SKM-1 treated with dmso at 0.1 percent for 144 hours (cell line): Measurements from ENCODE around the gene P4HTM.
A peak's percentile ranks its signal among the peaks of the same experiment; 100 is the strongest.

Experiments
- DNase-seq: peaks from one replicate; lab custom pipeline; 2025; ENCODE audit not compliant: unreplicated experiment; lab: John Stamatoyannopoulos, UW

The P4HTM gene

GRCh38 chr3:48989796-48990635 lies at the start of gene P4HTM:
P4HTM (plus strand) TSS chr3:48990241; CDS start chr3:48990257, 16 bp downstream.
- peak; percentile 62 for DNase-seq

GRCh38 chr3:48945432-48945831 lies 44.6 kb upstream of the P4HTM start:
- DNase-seq = no peak

DNA sequence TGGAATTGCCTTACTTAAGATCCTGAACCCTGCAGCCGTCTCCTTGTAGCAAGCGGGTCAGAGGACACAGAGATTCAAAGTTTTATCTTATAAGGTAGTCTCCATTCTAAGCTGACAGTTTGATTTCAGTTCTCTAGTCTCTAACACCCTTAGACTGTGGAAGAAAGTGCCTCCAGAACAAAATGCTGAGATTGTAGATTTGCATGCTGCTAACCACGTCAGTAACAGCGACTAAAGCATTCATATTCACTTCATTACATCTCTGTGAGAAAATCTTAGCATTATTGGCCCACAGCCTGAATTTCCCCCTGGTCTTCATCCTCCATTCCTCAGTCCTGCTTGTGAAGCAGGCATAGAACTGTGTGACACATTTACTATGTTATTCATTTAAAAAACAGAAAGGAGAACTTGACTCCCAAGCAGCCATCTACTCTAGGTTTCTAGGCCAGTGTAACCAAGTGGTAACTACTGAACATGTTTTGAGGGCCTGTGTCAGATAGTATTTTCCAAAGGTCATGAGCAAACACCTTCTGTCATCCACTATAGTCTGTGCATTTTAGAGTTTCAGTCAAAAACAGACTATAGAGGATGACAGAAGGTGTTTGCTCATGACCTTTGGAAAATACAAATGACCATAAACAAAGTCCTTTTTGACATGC lies 44.0 kb upstream of the P4HTM start:
- no peak for DNase-seq

DNA sequence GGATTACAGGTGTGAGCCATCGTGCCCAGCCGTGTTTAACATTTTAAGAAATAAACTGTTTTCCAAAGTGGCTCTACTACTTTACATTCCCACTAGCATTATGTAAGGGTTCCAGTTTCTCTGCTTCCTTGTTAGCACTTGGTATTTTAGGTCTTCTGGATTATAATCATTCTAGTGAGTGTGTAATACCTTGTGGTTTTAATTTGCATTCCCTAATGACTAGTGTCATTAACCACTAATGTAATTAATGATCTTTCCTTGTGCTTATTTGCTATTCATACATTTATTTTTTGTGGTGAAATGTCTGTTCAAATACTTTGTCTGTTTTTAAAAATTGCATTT lies 40.7 kb upstream of the P4HTM start:
- DNase-seq = no peak

GRCh38 chr3:48950051-48950450 lies 40.0 kb upstream of the P4HTM start:
- DNase-seq = no peak

DNA sequence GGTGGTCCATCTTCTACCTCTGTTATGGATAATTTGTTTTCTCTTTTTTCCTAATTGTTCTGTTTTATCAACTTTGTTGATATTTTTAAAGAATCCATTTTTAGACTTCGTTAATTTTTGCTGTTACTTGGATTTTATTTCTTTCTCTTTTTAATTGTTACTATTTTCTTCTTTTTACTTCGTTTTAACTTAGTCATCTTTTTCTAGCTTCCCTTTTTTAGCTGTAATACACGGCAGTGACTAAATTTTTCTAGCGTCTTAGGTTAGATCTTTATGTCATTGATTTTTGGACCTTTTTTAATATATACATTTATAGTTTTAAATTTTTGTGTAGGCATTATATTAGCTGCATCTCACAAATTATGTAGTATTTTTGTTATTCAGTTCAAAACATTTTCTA lies 38.3 kb upstream of the P4HTM start:
- DNase-seq = no peak

DNA sequence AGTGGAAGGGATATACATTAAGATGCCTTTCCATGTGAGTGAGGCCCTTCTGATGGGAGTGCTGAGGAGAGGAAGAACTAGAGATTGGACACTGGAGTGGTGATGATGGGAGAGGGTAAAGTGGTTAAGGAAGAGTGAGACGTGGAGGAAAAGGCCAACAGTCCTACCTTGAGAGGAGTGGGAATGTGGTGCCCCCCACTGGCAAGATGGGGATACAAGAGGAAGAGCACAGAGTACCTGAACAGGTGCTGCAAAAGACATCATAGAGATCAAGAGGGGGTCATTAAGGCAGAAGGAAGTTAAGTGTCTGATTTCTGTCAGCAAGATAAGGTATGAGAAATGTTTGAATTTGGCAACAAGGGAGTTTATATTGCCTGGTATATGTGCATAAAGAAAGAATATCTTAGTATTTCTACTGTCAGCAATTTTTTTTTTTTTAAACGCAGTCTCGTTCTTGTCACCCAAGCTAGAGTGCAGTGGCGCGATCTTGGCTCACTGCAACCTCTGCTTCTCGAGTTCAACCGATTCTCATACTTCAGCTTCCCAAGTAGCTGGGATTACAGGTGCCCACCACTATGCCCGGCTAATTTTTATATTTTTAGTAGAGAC lies 37.4 kb upstream of the P4HTM start:
- no peak for DNase-seq

DNA sequence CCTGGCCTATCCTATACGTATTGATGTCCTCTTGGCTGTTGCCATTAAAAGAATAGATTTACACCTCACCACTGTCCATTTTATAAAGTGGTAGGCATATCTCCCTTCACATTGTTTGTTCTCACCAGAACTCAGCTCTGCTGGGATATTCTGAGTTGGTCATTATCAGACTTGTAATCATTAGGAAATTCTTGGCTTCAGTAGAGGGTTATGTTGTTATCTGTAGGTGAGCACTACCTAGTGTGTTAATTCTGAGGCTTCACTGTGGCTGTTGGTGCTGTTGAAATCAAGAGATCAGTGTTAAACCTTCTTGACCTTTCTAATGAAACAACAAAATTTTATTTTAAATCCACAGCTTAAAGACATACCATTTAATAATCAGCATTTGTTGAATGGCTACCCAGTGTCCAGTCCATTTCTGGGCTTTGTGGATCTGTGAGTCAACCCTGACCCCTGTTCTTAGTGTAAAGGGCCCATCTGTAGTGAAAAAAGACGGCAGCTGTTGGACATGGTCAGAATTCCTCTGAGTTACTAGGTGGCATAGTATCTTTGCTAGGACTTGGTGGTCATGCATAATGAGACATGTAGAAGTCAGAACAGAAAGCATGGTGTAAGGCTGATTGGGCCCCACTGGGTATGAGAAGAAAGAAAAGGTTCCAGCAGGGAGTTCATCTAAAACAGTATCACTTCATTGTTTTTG lies 32.9 kb upstream of the P4HTM start:
- DNase-seq = no peak

DNA sequence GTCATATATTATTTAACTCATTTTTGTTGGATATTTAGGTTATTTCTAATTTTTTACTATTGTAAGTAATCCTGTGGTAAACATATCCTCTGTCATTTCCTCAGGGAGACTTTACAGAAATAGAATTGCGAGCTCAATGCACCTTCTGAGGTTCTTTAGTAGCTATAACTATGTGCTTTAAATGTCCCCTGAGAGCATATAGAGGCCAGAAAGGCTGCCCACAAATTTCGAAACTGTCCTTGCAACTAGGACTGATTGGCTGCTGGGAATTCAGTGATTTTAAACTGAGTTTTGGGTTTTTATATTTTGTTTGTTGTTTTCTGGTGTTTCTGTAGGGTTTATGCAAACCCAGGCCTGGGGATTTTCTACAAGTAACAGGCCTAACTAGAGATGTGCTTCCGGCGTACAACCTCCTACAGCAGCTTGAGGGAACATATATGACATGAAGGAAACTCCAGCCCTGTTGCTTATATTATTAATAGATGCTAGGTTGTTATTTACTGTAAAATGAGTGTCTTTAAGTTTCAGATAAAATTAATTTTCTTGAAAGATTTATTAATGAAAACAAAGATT lies 29.1 kb upstream of the P4HTM start:
- DNase-seq = no peak

DNA sequence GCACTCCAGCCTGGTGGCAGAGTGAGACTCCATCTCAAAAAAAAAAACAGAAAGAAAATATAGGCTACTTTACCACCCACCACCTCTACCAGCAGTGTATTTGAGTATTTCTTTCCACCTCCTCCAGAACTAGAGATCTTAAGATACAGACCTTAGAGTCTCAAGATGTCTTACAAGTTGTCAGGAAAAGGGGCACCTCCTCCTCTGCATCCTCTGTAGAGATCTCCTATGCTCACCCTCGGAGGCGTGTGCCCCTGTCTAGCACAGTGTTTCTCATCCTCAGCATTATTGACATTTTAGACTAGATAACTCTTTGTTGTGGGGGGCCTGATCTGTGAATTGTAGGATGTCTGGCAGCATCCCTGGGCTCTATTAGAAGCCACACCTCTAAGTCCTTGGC lies 27.7 kb upstream of the P4HTM start:
- no peak for DNase-seq

DNA sequence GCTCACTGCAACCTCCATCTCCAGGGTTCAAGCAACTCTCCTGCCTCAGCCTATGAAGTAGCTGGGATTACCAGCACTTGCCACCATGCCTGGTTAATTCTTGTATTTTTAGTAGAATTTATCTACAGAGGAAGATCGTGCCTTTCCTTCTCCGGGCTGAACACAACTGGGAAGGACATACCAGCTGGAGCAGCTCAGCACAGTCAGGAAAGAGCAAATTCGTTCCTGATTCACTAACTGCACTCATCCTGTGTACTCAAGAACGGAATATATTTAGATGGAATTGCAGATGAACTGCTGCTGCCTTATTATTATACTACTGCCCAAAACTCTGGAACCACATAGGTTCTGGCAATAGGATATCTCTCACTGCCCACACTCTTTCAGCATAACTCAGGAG lies 27.1 kb upstream of the P4HTM start:
- DNase-seq = no peak

DNA sequence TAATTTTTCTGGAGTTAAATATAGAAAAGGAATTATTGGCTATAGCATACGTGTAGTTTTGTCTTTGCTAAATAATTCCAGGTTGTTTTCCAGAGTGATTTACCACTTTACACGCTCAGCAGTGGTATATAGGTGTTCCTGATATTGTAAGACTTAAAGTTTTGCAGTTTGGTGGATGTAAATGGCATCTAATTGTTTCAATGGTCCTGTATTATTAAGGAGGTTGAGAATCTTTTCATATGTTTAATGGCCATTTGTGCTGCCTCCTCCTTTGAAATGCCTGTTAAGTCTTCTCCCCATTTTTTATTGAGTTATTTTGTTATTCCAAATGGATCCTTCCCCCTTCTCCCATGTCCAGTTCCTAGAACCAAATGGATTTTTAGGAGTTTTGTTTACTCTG lies 26.4 kb upstream of the P4HTM start:
- no peak for DNase-seq

DNA sequence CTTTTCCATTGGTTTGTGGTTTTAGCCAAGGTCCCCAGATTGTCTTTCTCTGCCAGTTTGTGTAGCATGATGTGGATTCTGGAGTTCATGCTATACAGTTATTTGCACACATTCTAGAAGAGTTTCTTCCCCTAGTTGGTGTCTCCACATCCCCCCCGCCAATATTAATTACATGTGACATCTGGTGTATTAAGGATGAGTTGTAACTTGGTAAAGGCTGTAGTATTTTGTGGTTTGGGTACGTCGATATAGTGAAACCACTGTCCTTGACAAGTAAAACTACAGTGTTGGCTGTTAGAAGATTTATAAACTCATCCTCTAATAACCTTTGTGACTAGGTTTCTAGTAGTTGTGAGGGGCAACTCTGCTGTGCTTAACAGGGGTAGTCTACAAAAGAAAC lies 23.7 kb upstream of the P4HTM start:
- no peak for DNase-seq

- no peak for DNase-seq
Observed at GRCh38 chr3:48966876-48967361, 23.1 kb upstream of the P4HTM start.

DNA sequence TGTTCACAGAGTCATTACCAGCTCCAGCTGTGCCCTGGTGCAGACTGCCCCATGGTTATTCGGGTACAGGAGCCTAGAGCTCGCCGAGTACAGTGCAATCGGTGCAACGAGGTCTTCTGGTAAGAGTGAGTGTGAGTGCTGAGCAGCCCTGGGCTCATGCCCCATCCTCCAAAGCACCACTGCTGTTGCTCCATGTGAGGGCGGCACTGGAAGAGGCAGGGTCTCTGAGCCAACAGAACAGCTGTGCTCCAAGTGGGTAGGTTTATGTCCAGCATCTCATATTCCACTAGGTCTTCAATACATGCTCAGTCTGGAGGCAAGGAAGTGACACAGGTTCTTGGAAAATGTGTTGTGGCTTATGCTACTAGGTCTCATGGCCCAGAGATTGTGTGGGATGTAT lies 19.5 kb upstream of the P4HTM start:
- no peak for DNase-seq

GRCh38 chr3:48974076-48974864 lies 15.8 kb upstream of the P4HTM start:
- no peak for DNase-seq

GRCh38 chr3:48979451-48979850 lies 10.6 kb upstream of the P4HTM start:
- DNase-seq = no peak

DNA sequence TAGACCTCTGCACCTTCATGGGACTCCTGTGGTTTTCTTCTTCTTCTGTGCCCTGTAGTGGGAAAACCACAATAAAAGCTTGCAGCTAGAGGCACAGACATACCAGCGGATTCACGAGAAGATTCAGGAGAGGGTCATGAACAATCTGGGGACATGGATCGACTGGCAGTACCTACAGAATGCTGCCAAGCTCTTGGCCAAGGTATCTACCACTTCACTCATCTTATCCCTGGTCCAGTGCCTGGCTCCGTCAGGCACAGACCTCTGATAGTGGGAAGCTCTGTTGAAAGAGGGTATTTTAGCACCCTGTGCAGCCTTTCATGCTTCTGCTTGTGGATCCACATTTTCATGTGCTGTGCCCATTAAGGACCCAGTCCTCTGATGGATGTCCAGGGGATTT lies 9.7 kb upstream of the P4HTM start:
- DNase-seq = no peak

DNA sequence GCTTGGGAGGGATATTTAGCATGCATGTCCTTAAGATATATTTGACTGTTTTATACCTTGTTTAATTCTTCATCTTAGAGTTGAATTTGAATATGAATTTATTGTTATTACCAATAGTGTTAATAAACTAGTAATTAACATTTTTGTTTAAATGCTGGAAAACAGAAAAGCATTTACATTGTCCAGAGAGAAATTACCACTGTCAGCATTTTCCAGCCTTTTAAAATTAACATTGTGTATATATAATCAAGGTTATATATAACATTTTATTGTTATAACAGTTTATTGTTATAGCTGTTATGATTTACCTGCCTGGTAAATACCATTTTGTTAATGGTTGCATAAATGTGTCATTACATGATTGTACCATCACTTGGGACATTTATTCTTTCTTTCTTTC lies 8.0 kb upstream of the P4HTM start:
- DNase-seq = no peak

GRCh38 chr3:48982686-48983085 lies 7.4 kb upstream of the P4HTM start:
- no peak for DNase-seq
